Measurements from ENCODE around the gene DTD1.

The DTD1 gene

DNA sequence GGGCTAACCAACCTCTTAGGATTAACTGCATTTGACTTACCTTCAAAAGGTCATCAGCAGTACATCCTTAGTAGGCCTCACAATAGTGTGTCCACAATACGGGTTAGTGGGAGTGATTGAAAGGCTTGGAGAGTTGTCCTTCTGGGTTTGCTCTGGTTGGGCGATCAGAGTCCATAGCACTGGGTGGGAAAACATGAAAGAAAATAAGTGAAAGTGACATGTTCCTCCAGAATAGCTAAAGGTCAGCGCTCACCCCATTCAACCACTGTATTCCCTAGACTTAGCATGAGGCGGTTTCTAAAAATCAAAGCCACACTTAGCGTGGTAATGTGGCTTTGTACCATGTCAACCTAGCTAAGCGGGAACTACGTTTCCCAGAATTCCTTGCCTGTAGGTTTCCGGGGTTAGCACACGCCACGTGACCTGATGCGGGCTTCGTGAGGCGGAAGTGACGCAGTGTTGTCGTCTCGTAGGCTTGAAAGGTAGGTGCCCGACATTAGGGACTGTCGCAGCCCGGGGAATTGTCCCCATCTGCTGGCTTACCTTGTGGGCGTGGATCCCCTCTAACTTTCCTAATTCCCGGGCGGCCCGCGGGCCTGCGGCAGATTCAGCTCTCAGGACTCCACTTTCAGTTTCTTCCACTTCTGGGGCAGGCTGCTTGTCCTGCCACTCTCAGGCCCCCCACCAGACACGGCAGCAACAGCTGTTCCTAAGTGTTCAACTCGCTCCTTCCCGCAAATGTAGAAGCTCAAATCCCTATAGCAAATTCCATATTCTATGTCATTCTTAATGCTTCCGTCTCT lies 206.0 kb downstream of the DTD1 start:
- Histone ChIP-seq H3F3A (ENCODE audit: control insufficient read depth, insufficient read depth) (no peaks in the 10 kb centered on the region), H4K20me1 (ENCODE audit: control insufficient read depth, insufficient read depth, low read depth, low read length) (no peaks in the 10 kb centered on the region), H3K9me2 (replicated peaks; ENCODE audit: control insufficient read depth, low read length) (no peaks in the 10 kb centered on the region), H3K27ac (ENCODE audit: low read depth, low read length) (no peak overlapping the region), H3K4me1 (ENCODE audit: control insufficient read depth, low read length) (peaks cover 10% of the 10 kb centered on the region), H3K79me2 (ENCODE audit: control insufficient read depth, low read length) (no peaks in the 10 kb centered on the region), H3K27me3 (ENCODE audit: control insufficient read depth, low read length) (peaks cover 4% of the 10 kb centered on the region; the same call in 1 of the 2 replicates), H3K36me3 (ENCODE audit: control insufficient read depth, low read length) (no peaks in the 10 kb centered on the region), H3K4me3 (ENCODE audit: low read length) (peak overlapping the region; percentile 86), H3K4me2 (ENCODE audit: low read length) (peak overlapping the region; percentile 69), H3K9me3 (ENCODE audit: control insufficient read depth, insufficient read depth, low read length) (no peaks in the 10 kb centered on the region)
- no peak for TF ChIP-seq EZH2phosphoT487 (IDR thresholded peaks at IDR 0.05; ENCODE audit: borderline replicate concordance, low read length)
- TF ChIP-seq, protein P1, sequence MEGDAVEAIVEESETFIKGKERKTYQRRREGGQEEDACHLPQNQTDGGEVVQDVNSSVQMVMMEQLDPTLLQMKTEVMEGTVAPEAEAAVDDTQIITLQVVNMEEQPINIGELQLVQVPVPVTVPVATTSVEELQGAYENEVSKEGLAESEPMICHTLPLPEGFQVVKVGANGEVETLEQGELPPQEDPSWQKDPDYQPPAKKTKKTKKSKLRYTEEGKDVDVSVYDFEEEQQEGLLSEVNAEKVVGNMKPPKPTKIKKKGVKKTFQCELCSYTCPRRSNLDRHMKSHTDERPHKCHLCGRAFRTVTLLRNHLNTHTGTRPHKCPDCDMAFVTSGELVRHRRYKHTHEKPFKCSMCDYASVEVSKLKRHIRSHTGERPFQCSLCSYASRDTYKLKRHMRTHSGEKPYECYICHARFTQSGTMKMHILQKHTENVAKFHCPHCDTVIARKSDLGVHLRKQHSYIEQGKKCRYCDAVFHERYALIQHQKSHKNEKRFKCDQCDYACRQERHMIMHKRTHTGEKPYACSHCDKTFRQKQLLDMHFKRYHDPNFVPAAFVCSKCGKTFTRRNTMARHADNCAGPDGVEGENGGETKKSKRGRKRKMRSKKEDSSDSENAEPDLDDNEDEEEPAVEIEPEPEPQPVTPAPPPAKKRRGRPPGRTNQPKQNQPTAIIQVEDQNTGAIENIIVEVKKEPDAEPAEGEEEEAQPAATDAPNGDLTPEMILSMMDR (IDR thresholded peaks at IDR 0.05; ENCODE audit: low read depth, low read length, poor library complexity, severe bottlenecking), result peak; percentile 14

GRCh38 chr20:18794428-18794787 lies 206.6 kb downstream of the DTD1 start:
- H3K4me1 ChIP-seq (ENCODE audit: control insufficient read depth, low read length), result peaks cover 10% of the 10 kb centered on the region
- TF ChIP-seq EZH2phosphoT487 (IDR thresholded peaks at IDR 0.05; ENCODE audit: borderline replicate concordance, low read length), result no peak
- TF ChIP-seq, protein P1 (IDR thresholded peaks at IDR 0.05; ENCODE audit: low read depth, low read length, poor library complexity, severe bottlenecking), result no peak
- no peaks in the 10 kb centered on the region for H3K9me2 ChIP-seq (replicated peaks; ENCODE audit: control insufficient read depth, low read length)
- no peaks in the 10 kb centered on the region for H4K20me1 ChIP-seq (ENCODE audit: control insufficient read depth, insufficient read depth, low read depth, low read length)
- H3K4me2 ChIP-seq (ENCODE audit: low read length), result peak overlapping the region; percentile 69
- peak overlapping the region; percentile 86 for H3K4me3 ChIP-seq (ENCODE audit: low read length)
- H3K27me3 ChIP-seq (ENCODE audit: control insufficient read depth, low read length), result peaks cover 4% of the 10 kb centered on the region; the same call in 1 of the 2 replicates
- no peaks in the 10 kb centered on the region for H3F3A ChIP-seq (ENCODE audit: control insufficient read depth, insufficient read depth)
- no peaks in the 10 kb centered on the region for H3K36me3 ChIP-seq (ENCODE audit: control insufficient read depth, low read length)
- no peaks in the 10 kb centered on the region for H3K9me3 ChIP-seq (ENCODE audit: control insufficient read depth, insufficient read depth, low read length)
- H3K79me2 ChIP-seq (ENCODE audit: control insufficient read depth, low read length), result no peaks in the 10 kb centered on the region
- no peak overlapping the region for H3K27ac ChIP-seq (ENCODE audit: low read depth, low read length)

GRCh38 chr20:18795366-18795765 lies 207.5 kb downstream of the DTD1 start:
- no peaks in the 10 kb centered on the region for H3K79me2 ChIP-seq (ENCODE audit: control insufficient read depth, low read length)
- no peak overlapping the region for H3K4me3 ChIP-seq (ENCODE audit: low read length)
- H3K9me2 ChIP-seq (replicated peaks; ENCODE audit: control insufficient read depth, low read length), result no peaks in the 10 kb centered on the region
- H3K4me1 ChIP-seq (ENCODE audit: control insufficient read depth, low read length), result peaks cover 10% of the 10 kb centered on the region
- no peaks in the 10 kb centered on the region for H4K20me1 ChIP-seq (ENCODE audit: control insufficient read depth, insufficient read depth, low read depth, low read length)
- H3K4me2 ChIP-seq (ENCODE audit: low read length), result no peak overlapping the region
- H3K9me3 ChIP-seq (ENCODE audit: control insufficient read depth, insufficient read depth, low read length), result no peaks in the 10 kb centered on the region
- no peaks in the 10 kb centered on the region for H3F3A ChIP-seq (ENCODE audit: control insufficient read depth, insufficient read depth)
- no peak for TF ChIP-seq EZH2phosphoT487 (IDR thresholded peaks at IDR 0.05; ENCODE audit: borderline replicate concordance, low read length)
- TF ChIP-seq, protein P1 (IDR thresholded peaks at IDR 0.05; ENCODE audit: low read depth, low read length, poor library complexity, severe bottlenecking), result no peak
- H3K27me3 ChIP-seq (ENCODE audit: control insufficient read depth, low read length), result peaks cover 4% of the 10 kb centered on the region; the same call in 1 of the 2 replicates
- H3K27ac ChIP-seq (ENCODE audit: low read depth, low read length), result no peak overlapping the region
- no peaks in the 10 kb centered on the region for H3K36me3 ChIP-seq (ENCODE audit: control insufficient read depth, low read length)

Data from DOHH2 (cell line).